ENCODE data around the gene MED10. TPM values are rescaled to one million over a fixed set of nuclear protein-coding genes. Genes with fewer than 3 reads are reported as not detected.

The MED10 gene
- total and polyA plus RNA-seq, 9 of the 15 experiments (the other 6 are each of a cell fraction or from before 2014, with no cell fraction given) = 23.8 to 83.4 (median 58.8) TPM

DNA sequence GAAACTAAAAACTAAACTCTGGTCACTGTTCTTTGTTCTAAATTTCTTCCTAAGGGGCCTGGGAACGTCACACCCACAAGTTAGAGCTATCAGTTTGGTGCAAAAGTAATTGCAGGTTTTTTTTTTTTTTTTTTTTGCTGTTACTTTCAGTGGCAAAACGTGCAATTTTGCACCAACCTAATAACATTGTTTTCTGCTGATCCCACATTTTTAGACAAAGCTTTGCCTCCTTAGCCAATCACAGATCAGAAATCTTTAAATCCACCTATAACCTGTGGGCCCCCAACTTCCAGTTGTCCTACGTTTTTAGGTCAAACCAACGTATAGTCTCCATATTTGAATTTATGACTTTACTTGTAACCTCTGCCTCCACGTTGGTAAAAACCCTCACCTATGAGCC lies 11.1 kb upstream of the MED10 start (continued):
- no peak for TF ChIP-seq YY1 (IDR thresholded peaks at IDR 0.05; ENCODE audit: borderline replicate concordance in 1 of 3, control insufficient read depth in 1 of 3, extremely low read depth in 1 of 3, insufficient read depth in 3 of 3, insufficient read length in 1 of 3, insufficient replicate concordance in 2 of 3, low read depth in 1 of 3, low read length in 2 of 3)
- TF ChIP-seq ZKSCAN8 (CRISPR knock-in tag; IDR thresholded peaks at IDR 0.05) = no peak
- no peak for TF ChIP-seq NFE2 (IDR thresholded peaks at IDR 0.05; ENCODE audit: low read depth)
- TF ChIP-seq ESRRA (IDR thresholded peaks at IDR 0.05; ENCODE audit: borderline replicate concordance, low read depth) = no peak
- TF ChIP-seq FOXA3 (CRISPR knock-in tag; conservative IDR thresholded peaks at IDR 0.05 in 1 of 2, IDR thresholded peaks at IDR 0.05 in 1 of 2) = no peak
- TF ChIP-seq KLF16 (IDR thresholded peaks at IDR 0.05) = no peak
- TF ChIP-seq, protein P1, sequence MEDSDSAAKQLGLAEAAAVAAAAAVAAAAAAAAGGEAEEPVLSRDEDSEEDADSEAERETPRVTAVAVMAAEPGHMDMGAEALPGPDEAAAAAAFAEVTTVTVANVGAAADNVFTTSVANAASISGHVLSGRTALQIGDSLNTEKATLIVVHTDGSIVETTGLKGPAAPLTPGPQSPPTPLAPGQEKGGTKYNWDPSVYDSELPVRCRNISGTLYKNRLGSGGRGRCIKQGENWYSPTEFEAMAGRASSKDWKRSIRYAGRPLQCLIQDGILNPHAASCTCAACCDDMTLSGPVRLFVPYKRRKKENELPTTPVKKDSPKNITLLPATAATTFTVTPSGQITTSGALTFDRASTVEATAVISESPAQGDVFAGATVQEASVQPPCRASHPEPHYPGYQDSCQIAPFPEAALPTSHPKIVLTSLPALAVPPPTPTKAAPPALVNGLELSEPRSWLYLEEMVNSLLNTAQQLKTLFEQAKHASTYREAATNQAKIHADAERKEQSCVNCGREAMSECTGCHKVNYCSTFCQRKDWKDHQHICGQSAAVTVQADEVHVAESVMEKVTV (CRISPR knock-in tag; IDR thresholded peaks at IDR 0.05) = no peak
- no peak for TF ChIP-seq TCF3 (CRISPR knock-in tag; IDR thresholded peaks at IDR 0.05)
- peak; percentile 51; the same call in 1 of the 2 replicates for TF ChIP-seq MAFG (tag; conservative IDR thresholded peaks at IDR 0.05)
- TF ChIP-seq HMG20A (CRISPR knock-in tag; conservative IDR thresholded peaks at IDR 0.05) = no peak
- 0 out of 2 replicates have a peak, but pooled peaks have one; percentile 46 for TF ChIP-seq MAFF (IDR thresholded peaks at IDR 0.05; ENCODE audit: low read length)
- no peak for TF ChIP-seq MTF1 (CRISPR knock-in tag; IDR thresholded peaks at IDR 0.05; ENCODE audit: borderline replicate concordance)

All from K562 (cell line).